ENCODE data around the gene KCND3.

KCND3 gene

DNA sequence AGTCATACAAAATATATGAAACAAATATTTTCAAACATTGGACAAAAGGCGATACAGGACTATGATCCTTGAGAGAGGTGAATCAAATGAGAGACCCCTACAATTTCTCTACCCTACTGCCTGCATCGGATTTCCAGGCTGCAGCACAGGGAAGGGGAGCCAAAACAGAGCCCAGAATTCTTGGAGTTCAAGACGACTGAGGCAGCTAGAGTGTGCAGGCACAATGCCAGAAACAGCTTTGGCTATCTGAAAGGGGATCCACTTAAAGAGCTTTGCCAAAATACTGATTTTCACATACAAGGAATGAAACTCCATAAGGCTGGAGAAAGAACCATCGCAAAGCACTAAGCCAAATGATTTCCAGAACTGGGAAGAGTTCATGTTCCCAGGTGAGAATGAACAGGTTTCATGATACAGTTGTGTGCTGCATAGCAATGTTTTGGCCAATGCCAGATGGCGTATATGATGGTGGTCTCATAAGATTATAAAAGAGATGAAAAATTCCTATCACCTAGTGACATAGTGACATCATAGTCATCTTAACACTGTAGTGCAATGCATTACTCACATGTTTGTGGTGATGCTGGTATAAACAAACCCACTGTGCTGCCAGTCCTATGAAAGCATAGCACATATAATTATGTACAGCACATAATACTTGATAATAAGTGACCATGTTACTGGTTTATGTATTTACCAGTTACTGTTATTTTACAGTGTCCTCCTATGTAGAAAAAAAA is 77.5 kb downstream of the KCND3 start:
- DNase-seq = no peak

DNA sequence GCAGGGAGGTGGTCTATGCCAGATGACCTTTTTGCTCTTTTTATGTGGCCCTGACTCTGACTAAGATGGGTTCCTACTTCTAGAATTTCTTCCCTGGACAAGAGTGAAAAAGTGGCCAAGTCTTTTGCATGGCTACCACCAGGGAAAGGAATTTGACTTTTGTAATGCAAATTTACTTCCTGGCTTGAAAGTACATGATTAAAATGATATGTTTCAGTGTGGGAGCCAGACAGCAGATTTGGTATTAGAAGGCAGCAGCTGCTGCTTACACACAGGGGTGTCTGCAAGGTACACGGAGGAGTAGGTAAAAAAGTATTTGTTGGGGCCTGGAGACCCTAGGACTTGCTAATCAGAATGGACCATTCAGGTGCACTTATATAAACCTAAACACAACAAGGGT is 78.4 kb downstream of the KCND3 start:
- no peak for DNase-seq

DNA sequence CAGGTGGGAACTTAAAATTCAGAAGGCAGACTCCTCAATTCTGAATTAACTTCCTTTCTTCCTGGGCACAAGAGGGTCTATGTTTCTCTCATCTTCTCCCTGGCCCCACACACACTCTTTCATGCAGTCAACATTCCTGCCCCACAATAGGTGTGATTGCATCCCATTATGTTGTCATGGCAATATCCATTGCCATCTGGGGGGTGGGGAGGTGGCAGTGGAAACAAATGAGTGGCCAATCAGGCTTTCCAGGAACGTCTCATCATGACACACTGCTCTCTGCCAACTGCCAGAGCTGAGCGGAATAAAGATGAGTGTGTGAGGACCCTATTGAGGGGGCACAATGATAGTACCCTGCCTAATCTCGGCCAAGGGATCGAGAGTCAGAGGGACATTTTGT is 80.4 kb downstream of the KCND3 start:
- DNase-seq = no peak

DNA sequence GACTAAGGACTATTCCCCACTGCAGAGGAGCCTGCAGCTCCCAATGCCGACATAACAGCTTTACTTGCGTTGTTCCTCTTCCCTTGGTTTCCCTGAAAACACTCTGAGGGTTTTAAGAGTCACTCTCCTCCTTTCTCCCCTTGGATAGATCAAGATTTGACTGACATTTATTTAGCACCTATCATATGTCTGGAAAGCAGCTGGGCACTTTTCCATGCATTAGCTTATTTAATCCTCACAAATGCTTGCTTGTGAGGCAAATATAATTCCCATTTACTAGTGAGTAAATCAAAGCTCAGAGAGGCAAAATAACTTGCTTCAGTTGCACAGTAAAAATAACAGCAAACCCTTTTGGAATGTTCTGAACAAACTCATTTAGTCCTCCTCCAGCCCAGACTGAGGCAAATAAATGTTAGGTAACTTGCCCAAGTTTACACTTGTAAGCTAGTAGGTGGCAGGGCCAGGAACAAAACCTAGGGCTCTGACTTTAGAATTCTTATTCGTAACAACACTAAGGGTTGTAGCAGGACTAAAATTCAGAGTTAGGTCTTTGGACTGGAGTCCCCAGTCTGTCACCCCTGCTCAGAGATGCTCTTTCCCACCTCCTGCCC is 81.4 kb downstream of the KCND3 start:
- no peak for DNase-seq

DNA sequence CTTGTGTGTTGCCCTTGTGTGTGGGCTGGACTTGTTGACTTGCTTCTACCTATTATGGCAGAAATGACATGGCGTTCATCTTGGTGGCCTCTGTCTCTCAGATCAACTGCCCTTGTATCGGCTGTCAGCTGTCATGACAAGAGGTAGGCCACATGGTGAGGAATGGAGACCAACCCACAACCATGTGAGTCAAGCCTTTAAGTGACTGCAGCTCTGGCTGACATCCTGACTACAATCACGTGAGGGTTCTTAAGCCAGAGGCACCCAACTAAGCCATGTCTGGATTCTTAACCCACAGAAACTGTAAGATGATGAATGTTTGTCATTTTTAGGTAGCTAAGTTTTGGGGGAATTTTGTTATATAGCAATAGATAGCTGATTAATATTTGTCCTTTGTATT is 82.1 kb downstream of the KCND3 start:
- no peak for DNase-seq

DNA sequence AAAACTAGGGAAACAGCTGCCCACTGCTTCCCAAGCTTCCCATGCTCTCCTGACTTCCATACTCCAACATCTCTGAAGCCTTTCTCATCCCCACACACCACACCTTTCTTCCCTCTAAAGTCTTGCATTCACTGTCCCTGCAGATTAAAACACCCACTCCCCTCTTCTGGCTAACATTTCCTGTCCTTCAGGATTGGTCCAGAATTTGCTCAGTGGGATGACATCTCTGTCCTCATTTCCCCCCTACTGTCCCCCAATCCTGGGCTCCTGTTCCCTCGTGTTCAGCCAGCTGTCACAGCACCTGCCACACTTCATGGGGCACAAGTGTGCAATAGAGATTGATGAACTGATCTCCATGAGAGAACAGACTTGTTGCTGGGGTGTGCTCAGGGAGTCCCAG is 82.7 kb downstream of the KCND3 start:
- no peak for DNase-seq

DNA sequence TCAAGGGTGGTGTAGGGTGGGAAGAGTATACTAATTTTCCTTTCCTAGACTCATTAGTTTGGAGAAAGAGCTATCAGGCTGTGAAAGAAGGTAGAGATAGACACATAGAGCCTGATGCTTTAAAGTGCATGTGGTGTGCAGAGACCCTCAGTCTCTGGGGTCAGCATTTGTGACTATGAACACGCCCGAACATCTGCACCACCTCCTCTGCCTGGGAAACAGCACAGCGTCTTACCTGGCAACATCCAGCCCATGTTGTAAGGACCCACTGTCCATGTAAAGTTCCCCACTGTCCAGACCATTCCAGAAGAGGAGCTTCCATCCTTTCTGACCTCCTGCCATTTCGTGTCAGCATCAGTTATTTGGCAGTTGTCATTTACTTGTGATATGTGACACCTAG is 83.4 kb downstream of the KCND3 start:
- DNase-seq = no peak

DNA sequence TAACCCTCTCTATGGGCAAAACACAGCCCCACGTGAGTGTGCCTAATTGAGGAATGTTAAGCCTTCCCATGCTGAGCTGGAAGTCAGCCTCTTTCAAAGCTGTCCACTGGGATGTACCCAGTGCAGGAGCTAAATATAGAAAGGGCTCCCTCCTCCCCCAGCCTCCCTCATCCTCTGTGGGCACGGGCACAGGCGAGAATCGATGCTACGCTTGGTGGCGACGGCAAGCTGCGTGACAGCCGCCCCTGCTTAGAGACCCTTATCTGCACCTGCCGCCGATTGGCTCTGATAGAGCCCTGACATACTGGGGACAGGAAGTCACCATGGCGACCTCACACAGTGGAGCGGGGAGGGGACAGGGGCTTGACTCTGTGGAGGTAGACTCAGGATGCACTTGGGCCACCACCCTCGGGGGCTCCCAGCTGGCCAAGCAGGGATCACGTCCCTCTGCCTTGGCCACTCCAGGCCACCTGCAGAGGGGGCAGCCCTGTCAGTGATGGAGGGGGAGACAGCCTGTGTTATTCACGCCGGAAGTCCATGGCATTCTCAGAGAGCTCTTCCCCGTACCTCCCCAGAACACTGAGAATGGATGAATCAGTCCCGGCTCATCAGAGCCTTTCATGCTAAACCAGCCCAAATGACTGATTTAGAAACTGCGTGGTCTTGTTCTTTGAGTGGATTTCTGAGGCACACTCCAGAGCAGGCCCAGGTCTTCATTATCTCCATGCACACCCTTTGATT is 84.8 kb downstream of the KCND3 start:
- DNase-seq = peak in 1 of 14 donors; percentile 72

DNA sequence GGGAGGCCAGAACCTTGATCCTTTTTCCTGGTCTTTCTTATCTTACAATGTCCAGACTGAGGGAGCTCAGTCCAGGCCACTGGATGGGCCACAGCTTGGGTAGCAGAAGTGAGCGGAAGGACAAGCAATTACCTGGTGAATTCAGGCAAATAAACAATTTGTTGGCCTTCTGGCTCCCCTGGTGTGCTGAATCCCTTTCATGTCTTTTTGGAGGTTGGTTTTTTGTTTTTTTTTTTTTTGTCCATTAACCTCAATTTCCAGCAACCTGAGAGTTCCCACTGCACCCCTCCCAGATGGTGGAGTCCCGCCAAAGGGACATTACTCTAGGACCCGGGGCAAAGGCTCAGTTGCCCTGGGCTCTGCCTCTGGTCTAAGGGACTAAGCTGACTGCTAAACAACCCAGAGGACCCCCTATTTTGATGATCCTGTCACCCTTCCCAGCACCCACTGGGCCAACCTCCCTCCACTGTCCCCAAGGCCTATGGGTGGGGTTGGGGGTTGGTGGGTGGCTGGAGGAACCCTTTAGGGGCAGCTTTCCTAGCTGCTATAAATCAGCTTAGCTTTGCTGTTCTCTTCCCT is 85.5 kb downstream of the KCND3 start:
- peak in 1 of 14 donors; percentile 90 for DNase-seq

DNA sequence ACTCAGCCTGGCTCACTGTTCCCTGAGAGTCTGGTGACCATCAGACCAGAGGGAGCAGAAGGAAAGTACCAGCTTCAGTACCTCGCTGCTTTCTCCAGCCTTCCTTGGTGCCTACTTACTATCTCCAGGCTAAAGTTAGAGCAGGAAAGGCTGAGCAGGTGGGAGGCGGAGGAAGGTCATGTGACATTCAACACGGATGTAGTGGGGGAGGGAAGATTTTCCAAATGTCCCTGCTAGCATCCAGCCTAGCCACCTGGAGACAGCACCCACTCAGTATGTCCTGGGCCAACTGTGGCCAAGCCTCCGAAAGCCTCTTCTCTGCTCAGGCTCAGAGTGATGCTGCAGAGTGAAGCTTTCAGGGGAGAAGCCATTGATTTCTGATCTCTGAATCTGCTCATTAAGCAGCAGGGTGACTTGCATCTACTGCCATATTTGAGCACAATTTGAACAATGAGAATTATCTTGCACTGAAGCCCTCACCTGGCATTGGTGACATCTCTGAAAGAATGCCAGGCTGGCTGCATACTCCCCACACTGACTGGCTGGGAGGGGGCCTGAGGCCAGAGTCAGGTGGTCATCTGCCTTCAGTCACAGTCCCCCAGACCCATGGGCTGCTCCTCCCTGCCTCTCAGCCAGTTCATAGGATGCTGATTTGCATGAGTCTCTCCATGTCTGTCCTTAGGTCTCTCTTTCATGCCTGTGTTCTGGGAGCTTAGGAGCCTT is 86.2 kb downstream of the KCND3 start:
- no peak for DNase-seq

DNA sequence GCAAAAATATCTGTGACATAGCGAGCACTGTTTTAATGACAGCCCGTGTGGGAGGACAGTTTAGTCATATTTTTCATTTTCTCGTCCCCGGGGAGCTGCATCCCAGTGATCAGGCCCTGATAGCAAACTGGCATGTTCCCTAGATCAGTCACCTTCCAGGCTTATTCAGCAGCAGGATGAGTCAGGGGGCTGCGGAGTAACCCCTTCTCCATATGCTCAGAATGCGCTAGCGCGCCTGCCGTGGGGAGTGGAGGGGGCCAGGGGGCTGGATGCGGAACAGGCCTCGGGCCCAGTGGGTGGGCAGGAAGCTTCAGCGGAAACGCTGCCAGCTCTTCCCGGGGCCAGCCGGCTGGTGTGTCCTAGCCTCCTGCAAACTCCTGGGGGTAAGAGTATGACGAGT is 94.0 kb downstream of the KCND3 start:
- peak in 1 of 14 donors; percentile 44 for DNase-seq

DNA sequence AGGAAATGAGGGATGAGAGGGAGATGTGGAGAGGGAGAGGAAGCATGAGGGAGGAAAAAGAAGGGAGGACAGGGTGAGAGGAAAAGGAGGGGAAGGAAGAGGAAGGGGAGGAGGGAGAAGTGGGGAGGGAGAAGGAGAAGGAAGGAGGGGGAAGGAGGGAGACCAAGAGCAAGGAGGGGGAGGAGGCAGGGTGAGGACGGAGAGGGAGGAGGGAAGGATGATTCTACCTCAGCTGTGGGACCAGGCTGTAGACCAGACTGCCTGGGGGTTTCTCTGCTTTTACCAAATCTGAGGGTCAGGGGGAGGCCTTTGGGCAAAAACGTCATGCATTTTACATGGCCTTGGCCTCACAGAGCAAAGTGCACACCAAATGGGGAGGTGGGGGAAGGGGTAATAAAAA is 94.5 kb downstream of the KCND3 start:
- no peak for DNase-seq

DNA sequence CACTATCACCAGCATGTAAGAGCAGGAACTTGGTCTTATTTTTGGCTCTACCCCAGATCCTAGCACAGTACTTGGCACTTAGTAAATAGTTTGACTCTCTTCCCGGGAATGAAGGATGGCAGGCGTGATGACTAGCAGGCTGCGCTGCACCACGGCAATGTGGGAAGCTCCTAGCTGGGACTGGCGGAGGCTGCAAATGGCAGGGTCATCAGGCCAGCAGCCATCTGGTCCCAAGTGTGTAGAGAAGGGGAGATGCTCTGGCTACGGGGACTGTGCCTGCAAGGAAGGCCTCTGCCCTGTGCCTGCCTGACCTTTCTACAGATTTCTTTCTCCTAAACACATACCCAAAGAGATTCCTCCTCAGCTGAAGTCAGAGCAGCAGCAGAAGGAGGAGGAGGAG is 95.0 kb downstream of the KCND3 start:
- DNase-seq = no peak

DNA sequence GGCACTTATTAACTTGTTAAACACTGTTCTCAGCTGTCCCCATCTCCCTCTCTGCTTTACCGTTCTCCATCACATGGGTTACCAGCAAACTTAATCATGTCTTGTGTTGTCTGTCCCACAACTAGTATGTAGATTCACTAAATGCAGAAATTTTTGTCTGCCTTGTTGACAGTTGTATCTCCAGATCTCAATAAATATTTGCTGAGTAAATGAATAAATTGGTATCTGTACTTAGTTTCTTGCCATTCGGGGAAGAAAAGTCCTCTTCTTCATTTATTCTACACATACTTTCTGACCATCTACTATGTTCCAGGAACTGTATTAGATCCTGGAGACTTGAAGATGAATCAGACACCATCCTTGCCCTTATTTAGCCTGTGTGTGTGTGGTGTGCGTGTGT is 97.9 kb downstream of the KCND3 start:
- no peak for DNase-seq

DNA sequence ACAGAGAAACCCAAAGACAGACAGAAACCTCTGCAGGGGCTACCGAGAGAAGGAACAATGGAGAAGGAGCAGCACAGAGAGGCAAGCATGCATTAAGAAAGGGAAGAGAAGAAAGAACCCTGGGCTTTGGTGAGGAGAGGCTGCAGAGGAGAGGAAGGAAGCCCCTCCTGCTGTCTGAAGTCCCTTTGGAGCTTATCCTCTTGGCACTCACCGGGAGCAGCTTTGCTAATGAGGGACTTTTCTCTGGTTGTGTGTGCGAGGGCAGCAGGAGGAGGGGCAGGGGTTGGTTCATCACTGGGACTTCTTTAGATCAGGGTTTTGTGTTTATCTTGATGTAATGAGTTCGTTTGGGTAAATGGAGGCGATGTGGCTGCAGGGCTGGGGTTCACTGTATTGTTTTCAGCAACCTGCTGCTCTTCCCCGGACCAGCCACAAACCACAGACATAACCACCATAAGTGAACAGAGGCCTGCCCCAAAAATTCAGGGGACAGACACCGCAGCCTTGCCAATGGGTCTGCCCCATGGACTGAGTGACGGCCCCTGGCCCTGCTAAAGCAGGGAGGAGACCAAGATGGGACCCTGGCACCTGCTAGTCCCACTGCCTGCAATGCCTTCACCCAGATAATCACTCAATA is 100.6 kb downstream of the KCND3 start:
- DNase-seq = no peak

DNA sequence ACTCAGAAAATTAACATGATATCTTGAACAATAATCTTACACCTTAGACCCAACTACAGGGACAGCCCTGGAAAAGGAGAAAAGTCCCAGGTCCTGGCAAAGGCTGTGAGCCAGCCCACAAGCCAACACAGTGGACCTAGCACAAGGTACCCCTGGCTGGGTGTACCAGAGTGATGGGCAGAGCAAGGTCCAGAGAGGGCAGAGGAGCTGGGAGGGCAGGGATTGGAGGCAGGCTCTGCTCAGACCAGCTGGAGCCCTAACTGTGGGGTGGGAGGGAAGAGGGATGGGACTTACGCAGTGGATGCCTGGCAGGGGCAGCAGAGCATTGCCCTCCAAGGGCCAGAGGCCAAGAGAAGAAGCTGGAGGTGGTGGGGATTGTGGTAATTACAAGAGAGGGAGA is 101.6 kb downstream of the KCND3 start:
- no peak for DNase-seq

DNA sequence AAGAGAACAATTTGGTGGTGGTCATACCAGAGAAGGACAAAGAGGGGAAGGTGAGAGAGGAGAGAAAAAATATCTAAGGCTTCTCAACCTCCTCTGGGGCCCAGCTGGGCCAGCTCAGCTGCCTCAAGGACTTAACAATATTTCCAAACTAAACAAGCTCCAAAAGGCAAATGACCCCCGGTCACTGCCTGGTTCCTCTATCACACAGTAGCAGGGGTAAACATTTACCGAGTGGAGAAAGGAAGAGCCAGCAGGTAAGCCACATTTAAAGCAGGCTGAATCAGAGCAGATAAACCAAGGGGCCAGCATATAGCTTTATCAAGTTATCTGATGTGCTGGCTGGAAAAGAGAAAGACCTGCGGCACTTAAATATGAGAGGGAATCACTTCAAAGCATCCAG is 102.1 kb downstream of the KCND3 start:
- DNase-seq = no peak

DNA sequence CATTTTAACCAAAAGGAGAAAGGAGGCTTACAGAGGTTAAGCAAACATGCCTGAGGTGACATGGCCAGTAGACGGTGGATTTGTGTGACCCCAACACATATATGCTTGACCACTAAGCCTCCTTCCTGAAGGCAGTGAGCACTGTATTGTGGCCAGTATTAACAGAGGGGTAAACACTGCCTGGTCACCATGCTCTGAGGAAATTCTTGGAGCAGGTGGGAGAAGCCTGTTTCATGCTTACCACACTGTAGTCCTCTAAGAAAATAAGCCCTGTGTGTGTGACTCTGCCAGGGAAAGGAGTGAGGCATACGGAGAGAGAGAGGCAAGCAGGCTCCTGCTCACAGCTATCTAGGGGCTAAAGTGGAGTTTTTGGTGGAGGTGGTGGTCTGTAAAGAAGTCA is 102.7 kb downstream of the KCND3 start:
- DNase-seq = no peak

DNA sequence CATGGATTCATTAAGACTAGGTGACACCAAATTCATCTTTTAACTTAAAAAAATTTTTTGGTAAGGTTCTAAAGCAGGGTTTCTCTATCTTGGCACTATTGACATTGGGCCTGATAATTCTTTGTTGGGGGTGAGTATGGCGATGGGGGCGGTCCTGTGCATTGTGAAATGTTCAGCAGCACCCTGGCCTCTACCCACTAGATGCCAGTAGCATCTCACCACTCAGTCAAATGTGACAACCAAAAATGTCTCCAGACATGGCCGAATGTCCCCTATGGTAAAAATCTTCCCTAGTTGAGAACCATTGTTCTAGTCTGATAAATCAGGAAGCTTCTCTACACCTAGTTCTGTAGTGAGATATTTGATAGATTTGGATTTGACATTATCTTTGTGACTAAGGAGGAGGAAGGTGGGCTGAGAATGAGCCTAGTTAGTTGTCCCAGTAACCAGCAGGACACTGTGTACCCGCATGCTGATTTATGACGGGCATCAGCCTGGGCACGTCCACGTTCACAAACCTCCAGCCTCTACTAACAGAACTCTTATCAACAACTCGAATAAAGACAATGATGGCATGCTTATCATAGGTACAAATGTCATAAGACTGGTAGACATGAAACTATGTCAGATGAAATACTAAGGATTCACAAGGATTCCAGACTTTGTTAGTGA is 104.6 kb downstream of the KCND3 start:
- no peak for DNase-seq

DNA sequence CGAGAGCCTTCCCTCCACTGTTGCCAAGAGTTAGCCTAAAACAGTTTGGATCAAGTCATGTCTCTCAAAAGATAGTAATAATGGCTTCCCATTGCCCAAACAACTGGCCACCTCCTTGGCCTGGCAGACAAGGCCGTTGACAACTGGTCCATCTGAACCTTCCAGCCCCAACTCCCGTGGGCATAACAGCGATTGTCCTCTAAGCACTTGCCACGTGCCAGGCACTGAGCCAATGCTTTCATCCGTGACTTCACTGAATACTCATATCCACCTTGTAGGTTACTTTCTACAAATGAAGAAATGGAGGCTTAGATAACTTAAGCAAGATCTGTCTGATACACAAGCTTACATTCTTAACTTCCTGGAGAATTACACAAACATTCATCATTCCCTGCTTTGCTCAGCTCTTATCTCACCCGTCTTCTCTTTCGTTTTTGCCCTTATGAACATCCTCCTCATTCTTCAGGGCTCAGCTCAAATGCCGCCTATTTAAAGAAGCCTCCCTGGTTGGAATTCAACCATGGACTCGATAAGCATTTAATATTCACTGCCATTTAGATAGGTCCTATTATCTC is 106.4 kb downstream of the KCND3 start:
- DNase-seq = no peak

DNA sequence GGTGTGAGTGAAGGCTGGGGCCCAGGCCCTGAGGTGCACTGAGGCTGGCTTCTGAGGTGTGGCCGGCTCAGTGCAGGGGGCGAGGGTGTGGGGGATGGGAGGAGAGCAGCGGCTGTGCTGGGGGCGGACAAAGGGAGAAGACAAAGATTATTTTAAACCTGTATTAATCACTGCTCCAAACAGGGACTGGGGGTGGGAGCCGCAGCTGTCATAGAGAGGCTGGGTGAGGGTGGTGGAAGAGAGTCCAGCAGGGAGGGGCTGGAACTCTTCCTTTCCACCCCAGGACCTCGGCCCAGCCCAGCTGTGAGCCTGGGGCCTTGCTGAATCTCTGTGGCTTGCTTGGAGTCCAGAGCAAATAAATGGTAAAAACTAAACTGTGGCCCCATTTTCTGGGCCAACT is 106.9 kb downstream of the KCND3 start:
- no peak for DNase-seq
